Activated effector memory CD4-positive, alpha-beta T cell treated with Interleukin-2 at 50 U/mL for 16 hours (primary cell): ENCODE data around the gene NAB1.

Experiments used
- DNase-seq: peaks from one replicate; pipeline ENCODE4 v3.0.0-alpha.2; 2020

NAB1 gene

GRCh38 chr2:190717306-190717705 is 68.4 kb downstream of the NAB1 start:
- DNase-seq = no peak

- DNase-seq = no peak
These were observed 69.1 kb downstream of the NAB1 start for GRCh38 chr2:190717764-190718651.

GRCh38 chr2:190718652-190719526 is 70.0 kb downstream of the NAB1 start:
- no peak for DNase-seq

GRCh38 chr2:190720276-190720675 is 71.4 kb downstream of the NAB1 start:
- DNase-seq = no peak

- DNase-seq = no peak
These were observed 71.8 kb downstream of the NAB1 start for GRCh38 chr2:190720691-190721090.

GRCh38 chr2:190722061-190722759 is 73.3 kb downstream of the NAB1 start:
- DNase-seq = no peak

- DNase-seq = no peak
These were observed 74.0 kb downstream of the NAB1 start for GRCh38 chr2:190722835-190723234.

GRCh38 chr2:190723397-190724090 is 74.7 kb downstream of the NAB1 start:
- DNase-seq = no peak

- no peak for DNase-seq
These were observed 77.4 kb downstream of the NAB1 start for GRCh38 chr2:190726255-190726654.

GRCh38 chr2:190736355-190736754 is 87.5 kb downstream of the NAB1 start:
- DNase-seq = no peak

GRCh38 chr2:190740449-190740848 is 91.6 kb downstream of the NAB1 start:
- no peak for DNase-seq
